Measurements from ENCODE around the gene CFB. TPM values are rescaled to one million over a fixed set of nuclear protein-coding genes. Genes with fewer than 3 reads are reported as not detected.

Gene CFB
- polyA plus RNA-seq (2011; rRNA removed) (6.7 and 7.6 TPM in 2 replicates), polyA minus RNA-seq (2011; rRNA and poly(A)+ RNA removed) (3.0 and 3.8 TPM in 2 replicates)

DNA sequence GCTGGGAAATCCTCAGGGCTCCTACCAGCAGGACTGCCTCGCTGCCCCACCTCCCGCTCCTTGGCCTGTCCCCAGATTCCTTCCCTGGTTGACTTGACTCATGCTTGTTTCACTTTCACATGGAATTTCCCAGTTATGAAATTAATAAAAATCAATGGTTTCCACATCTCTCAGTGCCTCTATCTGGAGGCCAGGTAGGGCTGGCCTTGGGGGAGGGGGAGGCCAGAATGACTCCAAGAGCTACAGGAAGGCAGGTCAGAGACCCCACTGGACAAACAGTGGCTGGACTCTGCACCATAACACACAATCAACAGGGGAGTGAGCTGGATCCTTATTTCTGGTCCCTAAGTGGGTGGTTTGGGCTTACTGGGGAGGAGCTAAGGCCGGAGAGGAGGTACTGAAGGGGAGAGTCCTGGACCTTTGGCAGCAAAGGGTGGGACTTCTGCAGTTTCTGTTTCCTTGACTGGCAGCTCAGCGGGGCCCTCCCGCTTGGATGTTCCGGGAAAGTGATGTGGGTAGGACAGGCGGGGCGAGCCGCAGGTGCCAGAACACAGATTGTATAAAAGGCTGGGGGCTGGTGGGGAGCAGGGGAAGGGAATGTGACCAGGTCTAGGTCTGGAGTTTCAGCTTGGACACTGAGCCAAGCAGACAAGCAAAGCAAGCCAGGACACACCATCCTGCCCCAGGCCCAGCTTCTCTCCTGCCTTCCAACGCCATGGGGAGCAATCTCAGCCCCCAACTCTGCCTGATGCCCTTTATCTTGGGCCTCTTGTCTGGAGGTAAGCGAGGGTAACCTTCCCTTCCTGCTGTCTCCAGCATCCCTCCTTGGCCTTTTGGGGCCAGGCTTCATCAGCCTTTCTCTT lies at the start of gene CFB:
CFB (plus strand) TSS at position 589 of the 863 bp plus-strand sequence; CDS start at position 716, 127 bp downstream.
- H3K4me3 ChIP-seq (ENCODE audit: low read depth, low read length) = no peak within 1 kb of the TSS
- ChIA-PET CTCF (interaction anchor here (1.6 kb wide), 1 partner anchor 57 kb away, joined by 6 read pairs; no protein-coding TSS in a partner anchor), POLR2A (no interaction called here)
- TF ChIP-seq, protein P1, sequence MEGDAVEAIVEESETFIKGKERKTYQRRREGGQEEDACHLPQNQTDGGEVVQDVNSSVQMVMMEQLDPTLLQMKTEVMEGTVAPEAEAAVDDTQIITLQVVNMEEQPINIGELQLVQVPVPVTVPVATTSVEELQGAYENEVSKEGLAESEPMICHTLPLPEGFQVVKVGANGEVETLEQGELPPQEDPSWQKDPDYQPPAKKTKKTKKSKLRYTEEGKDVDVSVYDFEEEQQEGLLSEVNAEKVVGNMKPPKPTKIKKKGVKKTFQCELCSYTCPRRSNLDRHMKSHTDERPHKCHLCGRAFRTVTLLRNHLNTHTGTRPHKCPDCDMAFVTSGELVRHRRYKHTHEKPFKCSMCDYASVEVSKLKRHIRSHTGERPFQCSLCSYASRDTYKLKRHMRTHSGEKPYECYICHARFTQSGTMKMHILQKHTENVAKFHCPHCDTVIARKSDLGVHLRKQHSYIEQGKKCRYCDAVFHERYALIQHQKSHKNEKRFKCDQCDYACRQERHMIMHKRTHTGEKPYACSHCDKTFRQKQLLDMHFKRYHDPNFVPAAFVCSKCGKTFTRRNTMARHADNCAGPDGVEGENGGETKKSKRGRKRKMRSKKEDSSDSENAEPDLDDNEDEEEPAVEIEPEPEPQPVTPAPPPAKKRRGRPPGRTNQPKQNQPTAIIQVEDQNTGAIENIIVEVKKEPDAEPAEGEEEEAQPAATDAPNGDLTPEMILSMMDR (IDR thresholded peaks at IDR 0.05; ENCODE audit: insufficient read depth, low read depth, low read length) = no peak
- DNase-seq (ENCODE audit: low read depth) = no peak
- H3K36me3 ChIP-seq (ENCODE audit: control insufficient read depth, insufficient read depth, low read length) = no peaks in the 10 kb centered on the region
- H3K27me3 ChIP-seq (ENCODE audit: control insufficient read depth, insufficient read depth, low read length) = peaks cover 1% of the 10 kb centered on the region

DNA sequence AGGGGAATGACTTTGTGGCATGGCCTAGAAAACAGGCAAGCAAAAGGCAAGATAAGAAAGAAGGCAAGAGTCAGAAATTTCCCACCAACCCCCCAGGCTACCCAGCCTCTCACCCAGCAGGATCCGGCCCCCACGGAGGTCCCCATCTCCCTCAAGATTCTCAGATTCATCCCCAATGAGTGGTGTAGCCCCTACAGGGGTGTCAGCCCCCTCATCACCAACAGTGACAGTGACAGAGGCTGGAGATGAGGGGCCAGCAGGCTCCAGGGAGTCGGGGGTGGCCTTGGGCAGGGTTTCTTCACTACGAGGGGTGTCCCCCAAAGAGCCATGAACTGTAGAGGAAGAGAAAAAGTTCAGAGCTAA lies 49.4 kb upstream of the CFB start:
- Histone ChIP-seq H3K27me3 (ENCODE audit: control insufficient read depth, insufficient read depth, low read length) (no peaks in the 10 kb centered on the region), H3K4me3 (ENCODE audit: low read depth, low read length) (peak overlapping the region; percentile 72), H3K36me3 (ENCODE audit: control insufficient read depth, insufficient read depth, low read length) (peaks cover 4% of the 10 kb centered on the region)
- ChIA-PET POLR2A (interaction anchor here (1.1 kb wide), 1 partner anchor 81 kb away, joined by 8 read pairs; the partner anchor contains the start of genes HSPA1A and HSPA1L), CTCF (no interaction called here)
- no peak for DNase-seq (ENCODE audit: low read depth)
- TF ChIP-seq, protein P1 (IDR thresholded peaks at IDR 0.05; ENCODE audit: insufficient read depth, low read depth, low read length) = no peak

DNA sequence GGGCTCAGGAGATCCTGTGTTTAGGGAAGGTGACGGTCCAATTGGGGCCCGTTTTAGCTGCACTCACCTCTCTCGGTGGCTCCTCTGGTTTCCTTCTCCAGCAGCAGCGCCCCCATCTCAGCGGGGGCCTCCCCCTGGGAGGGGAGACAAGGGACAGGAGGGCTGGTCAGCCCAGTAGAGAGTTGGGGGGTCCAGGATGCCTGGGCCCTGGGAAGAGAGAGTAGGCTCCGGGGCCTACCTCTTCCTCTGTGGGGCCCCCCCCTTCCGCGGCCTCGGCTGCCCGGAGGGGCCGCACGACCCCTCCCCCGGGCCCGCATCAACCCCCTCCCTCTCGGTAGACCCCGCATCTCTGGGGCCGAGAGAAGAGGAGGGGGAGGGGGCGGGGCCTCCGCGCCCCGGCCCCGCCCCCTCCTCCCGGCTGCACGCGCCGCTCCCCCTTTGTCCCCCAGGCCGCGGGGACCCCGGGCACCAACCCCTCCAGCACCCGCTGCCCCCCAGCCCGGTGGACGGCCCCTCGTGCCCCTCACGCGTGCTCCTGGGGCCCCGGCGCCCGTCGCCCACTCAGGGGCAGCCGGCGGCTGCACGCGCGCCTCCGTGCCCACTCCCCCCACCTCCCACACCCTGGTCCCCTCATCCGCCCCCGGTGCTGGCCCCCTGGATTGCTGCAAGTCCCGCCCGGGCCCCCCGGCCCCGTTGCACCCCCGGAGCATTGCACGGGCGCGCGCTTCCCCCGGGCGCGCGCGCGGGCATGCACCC lies 48.9 kb upstream of the CFB start:
- H3K36me3 ChIP-seq (ENCODE audit: control insufficient read depth, insufficient read depth, low read length) = peaks cover 4% of the 10 kb centered on the region
- no peaks in the 10 kb centered on the region for H3K27me3 ChIP-seq (ENCODE audit: control insufficient read depth, insufficient read depth, low read length)
- POLR2A ChIA-PET = interaction anchor here (0.6 to 1.1 kb wide), 2 partner anchors 82 to 238 kb away, joined by 8 to 10 read pairs; partner anchors contain the start of genes HSPA1A and HSPA1L
- CTCF ChIA-PET = interaction anchor here (0.7 to 2.1 kb wide), 3 partner anchors 9 to 74 kb away, joined by 3 to 11 read pairs (median 7); no protein-coding TSS in a partner anchor
- DNase-seq (ENCODE audit: low read depth) = no peak
- peak overlapping the region; percentile 72 for H3K4me3 ChIP-seq (ENCODE audit: low read depth, low read length)
- TF ChIP-seq, protein P1 (IDR thresholded peaks at IDR 0.05; ENCODE audit: insufficient read depth, low read depth, low read length) = no peak

DNA sequence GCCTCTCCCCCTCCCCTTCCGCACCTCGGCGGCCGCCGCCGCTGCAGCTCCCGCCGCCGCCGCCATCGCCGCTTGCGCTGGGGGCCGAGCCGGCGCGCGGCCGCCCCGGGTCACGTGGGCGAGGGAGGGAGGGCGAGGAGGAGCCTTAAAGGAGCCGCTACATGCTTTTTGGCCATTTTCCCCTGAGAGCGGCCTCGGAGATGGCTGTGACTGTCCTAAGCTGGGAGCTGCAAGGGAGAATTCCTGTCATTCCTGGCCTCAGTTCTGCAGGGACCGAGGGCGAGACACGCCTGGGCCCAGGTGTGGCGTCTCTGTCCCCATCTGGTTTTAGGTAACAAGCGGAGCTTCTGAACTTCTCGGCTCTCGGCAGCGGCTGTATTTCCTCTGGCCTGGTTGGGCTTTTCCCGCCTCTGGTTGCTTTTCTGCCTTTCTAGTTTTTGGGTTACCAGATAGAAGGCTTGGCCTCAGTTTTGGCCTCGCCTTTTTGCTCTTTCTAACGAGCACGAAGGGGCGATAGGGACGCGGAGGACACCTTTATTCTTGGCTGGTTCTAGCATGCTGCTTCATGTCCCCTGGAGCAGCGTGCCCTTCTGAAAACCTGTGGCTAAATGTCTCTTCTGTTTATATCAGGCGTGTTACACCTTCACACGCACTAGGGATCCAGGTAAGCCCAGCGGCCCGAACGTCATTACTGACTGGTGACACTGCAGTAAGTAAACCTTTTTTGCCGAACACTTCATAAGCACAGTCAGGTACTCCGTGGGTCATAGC lies 48.1 kb upstream of the CFB start, which contains the start of gene EHMT2:
EHMT2 (minus strand) TSS at position 87 of the 771 bp plus-strand sequence; CDS start at position 66, 21 bp downstream.
- peak within 1 kb of the TSS; percentile 72 for H3K4me3 ChIP-seq (ENCODE audit: low read depth, low read length)
- no peaks in the 10 kb centered on the region; the same call in none of the 2 replicates for H3K36me3 ChIP-seq (ENCODE audit: control insufficient read depth, insufficient read depth, low read length)
- ChIA-PET CTCF (interaction anchor here (0.7 to 2.1 kb wide), 7 partner anchors 8 to 216 kb away, joined by 3 to 11 read pairs (median 4); partner anchors contain the start of gene LY6G5C), POLR2A (interaction anchor here (0.6 kb wide), 1 partner anchor 239 kb away, joined by 10 read pairs; no protein-coding TSS in a partner anchor)
- H3K27me3 ChIP-seq (ENCODE audit: control insufficient read depth, insufficient read depth, low read length) = no peaks in the 10 kb centered on the region
- DNase-seq (ENCODE audit: low read depth) = no peak
- TF ChIP-seq, protein P1 (IDR thresholded peaks at IDR 0.05; ENCODE audit: insufficient read depth, low read depth, low read length) = no peak

Measured in BJ (cell line).